ENCODE results near the gene ADAMTS19.

Gene ADAMTS19

DNA sequence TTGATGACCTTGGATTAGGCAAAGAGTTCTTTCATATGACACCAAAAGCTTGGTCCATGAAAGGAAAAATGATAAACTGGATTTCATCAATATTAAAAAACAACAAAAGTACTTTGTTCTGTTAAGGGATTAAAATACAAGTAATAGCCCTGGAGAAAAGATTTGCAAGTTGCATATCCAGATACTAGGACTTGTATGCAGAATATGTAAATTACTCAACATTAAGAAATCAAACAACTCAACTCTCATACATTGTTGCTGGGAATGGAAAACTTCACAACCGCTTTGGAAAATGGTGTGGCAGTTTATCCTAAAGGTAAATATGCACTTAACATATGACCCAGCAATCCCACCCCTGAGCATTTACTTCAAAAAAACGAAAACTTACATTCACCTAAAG lies 112.0 kb downstream of the ADAMTS19 start:
- TF ChIP-seq CREB1 (IDR thresholded peaks at IDR 0.05; ENCODE audit: low read depth) (no peak), FOXM1 (IDR thresholded peaks at IDR 0.05; ENCODE audit: borderline replicate concordance, low read depth) (no peak), TEAD4 (IDR thresholded peaks at IDR 0.05) (no peak), YY1 (IDR thresholded peaks at IDR 0.05; ENCODE audit: low read depth) (no peak)

GRCh38 chr5:129591508-129592160 lies 131.5 kb downstream of the ADAMTS19 start:
- no peak for TF ChIP-seq RAD21 (IDR thresholded peaks at IDR 0.05; ENCODE audit: low read depth)
- no peak for TF ChIP-seq USF1 (IDR thresholded peaks at IDR 0.05)
- TF ChIP-seq ZBTB7A (IDR thresholded peaks at IDR 0.05; ENCODE audit: low read depth): no peak
- TF ChIP-seq TEAD4 (IDR thresholded peaks at IDR 0.05): no peak
- no peak for TF ChIP-seq EGR1 (IDR thresholded peaks at IDR 0.05)
- TF ChIP-seq MAX (IDR thresholded peaks at IDR 0.05): no peak

GRCh38 chr5:129593525-129593924 lies 133.4 kb downstream of the ADAMTS19 start:
- TF ChIP-seq TCF12 (IDR thresholded peaks at IDR 0.05; ENCODE audit: low read depth) (no peak), USF1 (IDR thresholded peaks at IDR 0.05) (no peak), MAX (IDR thresholded peaks at IDR 0.05) (no peak), FOXM1 (IDR thresholded peaks at IDR 0.05; ENCODE audit: borderline replicate concordance, low read depth) (no peak), RAD21 (IDR thresholded peaks at IDR 0.05; ENCODE audit: low read depth) (no peak), NFIC (IDR thresholded peaks at IDR 0.05) (no peak), ZBTB7A (IDR thresholded peaks at IDR 0.05; ENCODE audit: low read depth) (no peak), CEBPB (IDR thresholded peaks at IDR 0.05) (no peak), YY1 (IDR thresholded peaks at IDR 0.05; ENCODE audit: low read depth) (no peak)
- TF ChIP-seq, protein P1, sequence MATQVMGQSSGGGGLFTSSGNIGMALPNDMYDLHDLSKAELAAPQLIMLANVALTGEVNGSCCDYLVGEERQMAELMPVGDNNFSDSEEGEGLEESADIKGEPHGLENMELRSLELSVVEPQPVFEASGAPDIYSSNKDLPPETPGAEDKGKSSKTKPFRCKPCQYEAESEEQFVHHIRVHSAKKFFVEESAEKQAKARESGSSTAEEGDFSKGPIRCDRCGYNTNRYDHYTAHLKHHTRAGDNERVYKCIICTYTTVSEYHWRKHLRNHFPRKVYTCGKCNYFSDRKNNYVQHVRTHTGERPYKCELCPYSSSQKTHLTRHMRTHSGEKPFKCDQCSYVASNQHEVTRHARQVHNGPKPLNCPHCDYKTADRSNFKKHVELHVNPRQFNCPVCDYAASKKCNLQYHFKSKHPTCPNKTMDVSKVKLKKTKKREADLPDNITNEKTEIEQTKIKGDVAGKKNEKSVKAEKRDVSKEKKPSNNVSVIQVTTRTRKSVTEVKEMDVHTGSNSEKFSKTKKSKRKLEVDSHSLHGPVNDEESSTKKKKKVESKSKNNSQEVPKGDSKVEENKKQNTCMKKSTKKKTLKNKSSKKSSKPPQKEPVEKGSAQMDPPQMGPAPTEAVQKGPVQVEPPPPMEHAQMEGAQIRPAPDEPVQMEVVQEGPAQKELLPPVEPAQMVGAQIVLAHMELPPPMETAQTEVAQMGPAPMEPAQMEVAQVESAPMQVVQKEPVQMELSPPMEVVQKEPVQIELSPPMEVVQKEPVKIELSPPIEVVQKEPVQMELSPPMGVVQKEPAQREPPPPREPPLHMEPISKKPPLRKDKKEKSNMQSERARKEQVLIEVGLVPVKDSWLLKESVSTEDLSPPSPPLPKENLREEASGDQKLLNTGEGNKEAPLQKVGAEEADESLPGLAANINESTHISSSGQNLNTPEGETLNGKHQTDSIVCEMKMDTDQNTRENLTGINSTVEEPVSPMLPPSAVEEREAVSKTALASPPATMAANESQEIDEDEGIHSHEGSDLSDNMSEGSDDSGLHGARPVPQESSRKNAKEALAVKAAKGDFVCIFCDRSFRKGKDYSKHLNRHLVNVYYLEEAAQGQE (IDR thresholded peaks at IDR 0.05; ENCODE audit: low read depth): no peak

DNA sequence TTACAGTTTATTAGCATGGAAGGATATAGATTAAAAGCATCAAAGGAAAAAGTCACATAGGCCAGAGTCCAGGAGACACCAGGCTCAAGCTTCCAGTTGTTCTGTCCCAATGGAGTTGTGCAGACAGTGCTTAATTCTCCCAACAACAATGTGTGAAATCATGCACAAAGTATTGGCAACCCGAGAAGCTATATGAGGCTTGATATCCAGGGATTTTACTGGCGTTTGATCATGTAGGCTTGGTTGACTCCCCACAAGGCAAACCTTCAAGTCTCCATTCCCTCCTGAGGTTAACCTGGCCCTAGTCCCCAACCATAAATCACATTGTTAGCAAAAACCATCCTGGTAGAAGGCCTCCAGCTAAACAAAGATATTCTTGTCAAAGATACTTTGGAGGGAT lies 141.5 kb downstream of the ADAMTS19 start:
- TF ChIP-seq ZBTB7A (IDR thresholded peaks at IDR 0.05; ENCODE audit: low read depth) (no peak), TAF1 (IDR thresholded peaks at IDR 0.05; ENCODE audit: low read depth) (no peak), RAD21 (IDR thresholded peaks at IDR 0.05; ENCODE audit: low read depth) (no peak), CREB1 (IDR thresholded peaks at IDR 0.05; ENCODE audit: low read depth) (no peak), TEAD4 (IDR thresholded peaks at IDR 0.05) (no peak), FOXM1 (IDR thresholded peaks at IDR 0.05; ENCODE audit: borderline replicate concordance, low read depth) (no peak), NFIC (IDR thresholded peaks at IDR 0.05) (no peak; the same call in 1 of the 2 replicates), EGR1 (IDR thresholded peaks at IDR 0.05) (no peak), TCF12 (IDR thresholded peaks at IDR 0.05; ENCODE audit: low read depth) (no peak), CEBPB (IDR thresholded peaks at IDR 0.05) (no peak), MAX (IDR thresholded peaks at IDR 0.05) (no peak), EP300 (IDR thresholded peaks at IDR 0.05; ENCODE audit: borderline replicate concordance) (no peak), YY1 (IDR thresholded peaks at IDR 0.05; ENCODE audit: low read depth) (no peak), USF1 (IDR thresholded peaks at IDR 0.05) (no peak)
- TF ChIP-seq, protein P1 (IDR thresholded peaks at IDR 0.05; ENCODE audit: low read depth): no peak

DNA sequence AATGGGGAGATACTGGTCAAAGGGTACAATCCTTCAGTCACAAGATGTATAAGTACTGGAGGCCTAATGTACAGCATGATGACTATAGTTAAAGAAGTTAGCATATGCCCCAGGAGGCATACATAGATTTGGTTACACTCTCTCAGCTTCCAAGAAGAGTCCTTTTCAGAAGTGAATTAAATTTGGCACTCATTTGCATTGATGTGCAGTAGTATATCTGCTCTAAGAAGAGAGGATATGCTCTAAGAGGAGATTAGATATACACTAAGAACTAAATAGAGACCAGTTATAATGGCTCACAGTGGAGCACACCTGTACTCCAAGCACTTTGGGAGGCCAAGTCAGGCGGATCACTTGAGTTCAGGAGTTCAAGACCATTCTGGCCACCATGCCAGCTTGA lies 148.3 kb downstream of the ADAMTS19 start:
- no peak for TF ChIP-seq RAD21 (IDR thresholded peaks at IDR 0.05; ENCODE audit: low read depth)
- TF ChIP-seq TCF12 (IDR thresholded peaks at IDR 0.05; ENCODE audit: low read depth): no peak
- TF ChIP-seq FOXM1 (IDR thresholded peaks at IDR 0.05; ENCODE audit: borderline replicate concordance, low read depth): no peak
- no peak for TF ChIP-seq CREB1 (IDR thresholded peaks at IDR 0.05; ENCODE audit: low read depth)
- TF ChIP-seq USF1 (IDR thresholded peaks at IDR 0.05): no peak
- no peak for TF ChIP-seq TEAD4 (IDR thresholded peaks at IDR 0.05)
